Coronary artery (tissue), 2 donors: ENCODE results near the gene PLEKHB1.

Experiments
- DNase-seq: peaks from one replicate; pipeline ENCODE4 v3.0.0-alpha.2; 2017; ENCODE audit warnings: low spot score
- H3K27ac ChIP-seq, 2 donors: fragments of 200-600 bp; sonication (generic); one replicate each; pipeline ENCODE4 v1.5.1; 2016 to 2019
- H3K4me3 ChIP-seq: fragments of 200-600 bp; sonication (generic); 2 replicates; pipeline ENCODE4 v1.5.1; 2016; ENCODE audit warnings: mild to moderate bottlenecking, moderate library complexity
- TF ChIP-seq, protein P1 (sequence below): fragments of 200-600 bp; sonication (generic); IDR thresholded peaks from one replicate; pipeline ENCODE4 v1.5.1; 2019; ENCODE audit warnings: antibody characterized with exemption

The PLEKHB1 gene

DNA sequence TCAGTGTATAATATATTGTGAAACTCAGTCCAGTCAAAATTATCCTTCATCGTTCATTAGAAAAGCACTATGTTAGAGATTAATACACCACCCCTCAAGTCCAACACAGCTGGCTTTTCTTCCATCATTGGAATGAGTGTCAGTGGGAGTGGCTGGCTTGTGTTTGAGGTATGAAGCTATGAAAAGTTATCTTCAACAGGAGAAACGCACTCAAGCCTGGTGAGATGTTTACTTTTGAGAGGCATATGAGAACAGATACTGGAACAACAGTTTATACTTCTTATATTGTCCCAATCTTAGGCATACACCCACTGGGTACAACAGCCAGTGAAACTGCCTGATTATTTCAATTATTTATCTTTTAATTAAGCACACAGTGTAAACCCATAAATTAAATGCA, 34.3 kb downstream of the PLEKHB1 start:
- Histone ChIP-seq H3K27ac (no peak overlapping the region), H3K4me3 (no peak overlapping the region)
- no peak for DNase-seq
- TF ChIP-seq, protein P1, sequence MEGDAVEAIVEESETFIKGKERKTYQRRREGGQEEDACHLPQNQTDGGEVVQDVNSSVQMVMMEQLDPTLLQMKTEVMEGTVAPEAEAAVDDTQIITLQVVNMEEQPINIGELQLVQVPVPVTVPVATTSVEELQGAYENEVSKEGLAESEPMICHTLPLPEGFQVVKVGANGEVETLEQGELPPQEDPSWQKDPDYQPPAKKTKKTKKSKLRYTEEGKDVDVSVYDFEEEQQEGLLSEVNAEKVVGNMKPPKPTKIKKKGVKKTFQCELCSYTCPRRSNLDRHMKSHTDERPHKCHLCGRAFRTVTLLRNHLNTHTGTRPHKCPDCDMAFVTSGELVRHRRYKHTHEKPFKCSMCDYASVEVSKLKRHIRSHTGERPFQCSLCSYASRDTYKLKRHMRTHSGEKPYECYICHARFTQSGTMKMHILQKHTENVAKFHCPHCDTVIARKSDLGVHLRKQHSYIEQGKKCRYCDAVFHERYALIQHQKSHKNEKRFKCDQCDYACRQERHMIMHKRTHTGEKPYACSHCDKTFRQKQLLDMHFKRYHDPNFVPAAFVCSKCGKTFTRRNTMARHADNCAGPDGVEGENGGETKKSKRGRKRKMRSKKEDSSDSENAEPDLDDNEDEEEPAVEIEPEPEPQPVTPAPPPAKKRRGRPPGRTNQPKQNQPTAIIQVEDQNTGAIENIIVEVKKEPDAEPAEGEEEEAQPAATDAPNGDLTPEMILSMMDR: no peak

- DNase-seq: no peak
These were observed 47.6 kb downstream of the PLEKHB1 start for GRCh38 chr11:73693899-73694525.

DNA sequence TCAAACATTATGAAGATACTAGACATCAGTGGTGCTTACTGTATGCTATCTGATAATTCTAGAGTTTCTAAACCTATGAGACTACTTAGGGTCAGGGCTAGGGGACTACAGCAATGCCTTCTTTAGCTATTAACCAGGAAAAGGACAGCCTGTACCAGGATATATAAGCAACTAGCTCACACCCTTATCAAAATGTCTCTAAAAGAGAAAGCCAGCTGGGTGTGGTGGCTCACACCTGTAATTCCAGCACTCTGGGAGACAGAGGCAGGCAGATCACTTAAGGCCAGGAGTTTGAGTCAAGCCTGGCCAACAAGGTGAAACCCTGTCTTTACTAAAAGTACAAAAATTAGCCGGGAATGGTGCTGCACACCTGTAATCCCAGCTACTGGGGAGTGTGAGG, 58.7 kb downstream of the PLEKHB1 start:
- Histone ChIP-seq H3K4me3 (no peak overlapping the region), H3K27ac (no peak overlapping the region)
- TF ChIP-seq, protein P1: no peak
- DNase-seq: no peak

More at GRCh38 chr11:73693899-73694525, 47.6 kb downstream of the PLEKHB1 start:
- no peak overlapping the region for H3K4me3 ChIP-seq
- TF ChIP-seq, protein P1: no peak
- H3K27ac ChIP-seq: no peak overlapping the region

- DNase-seq: no peak
- TF ChIP-seq, protein P1: no peak
- no peak overlapping the region for H3K4me3 ChIP-seq
- H3K27ac ChIP-seq: no peak overlapping the region
These were observed 64.6 kb downstream of the PLEKHB1 start for GRCh38 chr11:73710964-73711363.
